B cell (primary cell): Measurements from ENCODE around the gene SNAP47. TPM values are rescaled to one million over a fixed set of nuclear protein-coding genes. Genes with fewer than 3 reads are reported as not detected.
"Not testable (repeated sequence)": the region's sequence is repeated elsewhere in the genome, so short reads cannot be mapped to it uniquely, and the experiment has no call there.

Source experiments
- ATAC-seq: fragments of 200-7000 bp; cut with Tn5 transposase; one replicate; pipeline ENCODE4 v1.10.0; 2021; ENCODE audit warnings: low read depth, mild to moderate bottlenecking, moderate number of reproducible peaks, moderate library complexity
- CTCF ChIA-PET: fragments of 350-600 bp; sonication (Branson Sonifier 250); formaldehyde crosslinking; loops from one replicate; lab custom pipeline; 2021; ENCODE audit warnings: antibody characterized with exemption, inconsistent platforms; lab: Charles Lee
- POLR2A ChIA-PET: fragments of 350-600 bp; sonication (Branson Sonifier 250); formaldehyde crosslinking; loops from one replicate; lab custom pipeline; 2021; ENCODE audit warnings: antibody characterized with exemption; lab: Charles Lee
- DNase-seq: peaks from one replicate; pipeline ENCODE4 v3.0.0; 2013
- H2AFZ ChIP-seq: 2 replicates; pipeline ENCODE4 v1.6.1; 2012; ENCODE audit warnings: mild to moderate bottlenecking, low read depth, low read length; ENCODE audit not compliant: insufficient read depth, poor library complexity, severe bottlenecking
- H3K27ac ChIP-seq, 2 donors: 1 replicate in 1 of 2; 2 replicates in 1 of 2; pipeline ENCODE4 v1.5.1; 2012 to 2013; ENCODE audit warnings: low read length in 2 of 2, mild to moderate bottlenecking in 2 of 2, moderate library complexity in 1 of 2
- H3K27me3 ChIP-seq, 4 experiments: fragments of 200-600 bp in 1 of 4; sonication (generic) in 1 of 4; replicated peaks in 1 of 4; 1 replicate in 2 of 4; 2 replicates in 2 of 4; pipeline versions ENCODE4 v1.6.1 to v1.7.0; 2013 to 2016; ENCODE audit warnings: low read length in 3 of 4, mild to moderate bottlenecking in 2 of 4, mixed read lengths in 1 of 4, moderate library complexity in 1 of 4; ENCODE audit not compliant: insufficient read depth in 4 of 4, control insufficient read depth in 3 of 4; ENCODE audit errors: control extremely low read depth in 1 of 4
- H3K36me3 ChIP-seq, 2 experiments: replicated peaks in 1 of 2; 1 replicate in 1 of 2; 2 replicates in 1 of 2; pipeline versions ENCODE4 v1.6.1 to v1.7.1; 2013; ENCODE audit warnings: low read length in 1 of 2; ENCODE audit not compliant: insufficient read depth in 2 of 2, control insufficient read depth in 1 of 2; ENCODE audit errors: control extremely low read depth in 1 of 2, extremely low read depth in 1 of 2
- H3K4me1 ChIP-seq, 2 donors: fragments of 200-600 bp in 1 of 2; sonication (generic) in 1 of 2; 1 replicate in 1 of 2; 2 replicates in 1 of 2; pipeline versions ENCODE4 v1.5.1 to v1.6.1; 2013 to 2017; ENCODE audit warnings: low read length in 2 of 2; ENCODE audit not compliant: control insufficient read depth in 2 of 2, insufficient read depth in 2 of 2
- H3K4me2 ChIP-seq: replicated peaks from 2 replicates; pipeline ENCODE3; 2012; ENCODE audit warnings: mild to moderate bottlenecking, low read depth, low read length; ENCODE audit not compliant: poor library complexity, severe bottlenecking
- H3K4me3 ChIP-seq, 5 experiments: fragments of 200-600 bp in 1 of 5; sonication (generic) in 1 of 5; 1 replicate in 3 of 5; 2 replicates in 2 of 5; pipeline versions ENCODE4 v1.5.1 to v1.7.0; 2011 to 2016; ENCODE audit warnings: low read length in 4 of 5, mild to moderate bottlenecking in 4 of 5, low read depth in 2 of 5, control low read depth in 1 of 5, moderate library complexity in 1 of 5; ENCODE audit not compliant: insufficient read depth in 1 of 5; ENCODE audit errors: control extremely low read depth in 1 of 5, extremely low read depth in 1 of 5
- H3K79me2 ChIP-seq: fragments of 200-600 bp; sonication (generic); one replicate; pipeline ENCODE4 v1.6.0; 2016; ENCODE audit warnings: low read length; ENCODE audit not compliant: control insufficient read depth, insufficient read depth
- H3K9ac ChIP-seq: fragments of 200-600 bp; sonication (generic); 2 replicates; pipeline ENCODE4 v1.6.1; 2017; ENCODE audit warnings: mild to moderate bottlenecking, low read length, moderate library complexity
- H3K9me3 ChIP-seq, 3 donors: one replicate each; pipeline versions ENCODE4 v1.6.1 to v1.7.1; 2013; ENCODE audit warnings: low read length in 2 of 3; ENCODE audit not compliant: control insufficient read depth in 2 of 3, insufficient read depth in 1 of 3; ENCODE audit errors: control extremely low read depth in 1 of 3
- H4K20me1 ChIP-seq: 2 replicates; pipeline ENCODE4 v1.6.0; 2012; ENCODE audit warnings: mild to moderate bottlenecking, low read length; ENCODE audit not compliant: insufficient read depth, control insufficient read depth, poor library complexity, severe bottlenecking
- H3K27ac Mint-ChIP-seq: one replicate; pipeline ENCODE4 v1.8.0; 2021; ENCODE audit warnings: mixed read lengths
- H3K27me3 Mint-ChIP-seq: one replicate; pipeline ENCODE4 v1.8.0; 2021; ENCODE audit warnings: mixed read lengths
- H3K4me1 Mint-ChIP-seq: one replicate; pipeline ENCODE4 v1.8.0; 2021; ENCODE audit warnings: mixed read lengths
- H3K4me3 Mint-ChIP-seq: one replicate; pipeline ENCODE4 v1.8.0; 2021; ENCODE audit warnings: mixed read lengths
- H3K9me3 Mint-ChIP-seq: one replicate; pipeline ENCODE4 v1.8.0; 2022; ENCODE audit warnings: mixed read lengths; ENCODE audit not compliant: insufficient read depth
- CTCF ChIP-seq: fragments of 200-600 bp; IDR thresholded peaks from one replicate; pipeline ENCODE4 v1.8.0; 2022; ENCODE audit warnings: antibody characterized with exemption, mild to moderate bottlenecking
- EZH2 ChIP-seq: IDR thresholded peaks from 2 replicates; pipeline ENCODE4 v1.6.1; 2012; ENCODE audit warnings: borderline replicate concordance, low read depth, mild to moderate bottlenecking, moderate library complexity, low read length; ENCODE audit not compliant: insufficient read depth, poor library complexity, severe bottlenecking
- WGBS: methylation state at CpG from one replicate; pipeline ENCODE4 v1.1.5; 2013; ENCODE audit warnings: missing lambda C conversion rate; ENCODE audit not compliant: insufficient coverage; 5-methylcytosine and 5-hydroxymethylcytosine counted together
- intact Hi-C: fragments of 100-400 bp; cut with micrococcal nuclease; formaldehyde crosslinking; loops from one replicate; pipeline ENCODE4 v1.10.0; 2022
- polyA plus RNA-seq: library from polyadenylated mRNA; depleted of rRNA; stranded (reverse); fragments of >200 nt; gene quantifications from 2 replicates; pipeline ENCODE4 v1.2.3, GENCODE V29; 2012
- total RNA-seq, 2 donors: library from RNA; stranded (reverse); fragments of 120-200 nt in 1 of 2; gene quantifications; 1 replicate in 1 of 2; 2 replicates in 1 of 2; pipeline versions ENCODE4 v1.2.3 to v1.2.4, GENCODE V29; 2013 to 2022

SNAP47 gene
- total and polyA plus RNA-seq, 2 donors (not counting 1 experiment from before 2014, with no cell fraction given): 25.6 to 34.9 TPM

- intact Hi-C loops: no loop called here
- 33% methylated on average over 1 of the region's 1 CpG for WGBS
- ChIA-PET POLR2A (no interaction called here), CTCF (no interaction called here)
- Histone ChIP-seq H3K9me3 (peaks cover 5 to 12% (median 12%) of the 10 kb centered on the region in 3 donors), H3K4me2 (no peak overlapping the region), H3K27me3 (no peaks in the 10 kb centered on the region), H3K9ac (no peak overlapping the region), H3K27ac (no peak overlapping the region), H3K4me1 (no peaks in the 10 kb centered on the region), H3K4me3 (no peak overlapping the region), H3K79me2 (no peaks in the 10 kb centered on the region), H4K20me1 (no peaks in the 10 kb centered on the region), H2AFZ (no peak overlapping the region), H3K36me3 (no peaks in the 10 kb centered on the region)
- no peak for TF ChIP-seq CTCF
- Mint-ChIP-seq H3K9me3 (peaks cover 21% of the 10 kb centered on the region), H3K4me1 (peaks cover 2% of the 10 kb centered on the region), H3K27ac (no peak overlapping the region), H3K4me3 (no peak overlapping the region), H3K27me3 (no peaks in the 10 kb centered on the region)
- ATAC-seq: no peak
- no peak for DNase-seq
These were observed 27.4 kb upstream of the SNAP47 start for GRCh38 chr1:227707846-227708245.

GRCh38 chr1:227709451-227709850 is 25.8 kb upstream of the SNAP47 start:
- Histone ChIP-seq H3K27ac (no peak overlapping the region), H3K4me2 (no peak overlapping the region), H3K4me1 (no peaks in the 10 kb centered on the region), H4K20me1 (no peaks in the 10 kb centered on the region), H3K79me2 (no peaks in the 10 kb centered on the region), H2AFZ (no peak overlapping the region), H3K9ac (no peak overlapping the region), H3K27me3 (no peaks in the 10 kb centered on the region), H3K9me3 (peaks cover 5 to 25% (median 19%) of the 10 kb centered on the region in 3 donors), H3K36me3 (no peaks in the 10 kb centered on the region), H3K4me3 (no peak overlapping the region)
- peaks cover 2% of the 10 kb centered on the region for H3K4me1 Mint-ChIP-seq
- intact Hi-C loops: no loop called here
- no peak overlapping the region for H3K27ac Mint-ChIP-seq
- no peak overlapping the region for H3K4me3 Mint-ChIP-seq
- TF ChIP-seq CTCF (no peak), EZH2 (no peak)
- CTCF ChIA-PET: no interaction called here
- no peak for DNase-seq
- peaks cover 19% of the 10 kb centered on the region for H3K9me3 Mint-ChIP-seq
- H3K27me3 Mint-ChIP-seq: no peaks in the 10 kb centered on the region
- 78% methylated on average over 1 of the region's 1 CpG for WGBS
- POLR2A ChIA-PET: no interaction called here
- ATAC-seq: no peak

GRCh38 chr1:227710474-227710873 is 24.8 kb upstream of the SNAP47 start:
- WGBS: 100% methylated on average over 4 of the region's 24 CpGs
- H3K27ac ChIP-seq, H3K36me3 ChIP-seq, H3K4me2 ChIP-seq, DNase-seq, POLR2A ChIA-PET, H3K9ac ChIP-seq, H2AFZ ChIP-seq, H3K4me1 ChIP-seq, H3K27me3 Mint-ChIP-seq, ATAC-seq, H3K79me2 ChIP-seq, H3K27ac Mint-ChIP-seq, intact Hi-C loops, H3K4me1 Mint-ChIP-seq, CTCF ChIA-PET, H4K20me1 ChIP-seq, H3K27me3 ChIP-seq, H3K4me3 ChIP-seq, H3K4me3 Mint-ChIP-seq: not testable (repeated sequence)
- H3K9me3 ChIP-seq: peaks cover 5 to 25% (median 19%) of the 10 kb centered on the region in 3 donors
- H3K9me3 Mint-ChIP-seq: peaks cover 18% of the 10 kb centered on the region
